ENCODE measurements around the gene PLCH1.

The PLCH1 gene

GRCh38 chr3:155342344-155342743 lies 402.5 kb downstream of the PLCH1 start:
- no peaks in the 10 kb centered on the region for H3K4me1 ChIP-seq (ENCODE audit: control insufficient read depth, insufficient read depth, low read length)
- no peaks in the 10 kb centered on the region for H3K36me3 ChIP-seq (ENCODE audit: control insufficient read depth in 2 of 2, insufficient read depth in 2 of 2, low read length in 2 of 2)
- H3K4me3 ChIP-seq (ENCODE audit: low read length in 2 of 2), result no peak overlapping the region
- no peak overlapping the region for H3K27ac ChIP-seq (ENCODE audit: low read length)
- H3K9ac ChIP-seq (ENCODE audit: low read length in 2 of 2), result no peak overlapping the region
- no peaks in the 10 kb centered on the region for H3K27me3 ChIP-seq (ENCODE audit: control insufficient read depth in 1 of 2, insufficient read depth in 2 of 2, low read length in 2 of 2)
- no peaks in the 10 kb centered on the region for H3K9me3 ChIP-seq (ENCODE audit: control insufficient read depth in 2 of 2, low read length in 2 of 2)

- Histone ChIP-seq H3K4me1 (ENCODE audit: control insufficient read depth, insufficient read depth, low read length) (no peaks in the 10 kb centered on the region), H3K27me3 (ENCODE audit: control insufficient read depth in 1 of 2, insufficient read depth in 2 of 2, low read length in 2 of 2) (no peaks in the 10 kb centered on the region), H3K9ac (ENCODE audit: low read length in 2 of 2) (no peak overlapping the region), H3K4me3 (ENCODE audit: low read length in 2 of 2) (no peak overlapping the region), H3K9me3 (ENCODE audit: control insufficient read depth in 2 of 2, low read length in 2 of 2) (no peaks in the 10 kb centered on the region), H3K36me3 (ENCODE audit: control insufficient read depth in 2 of 2, insufficient read depth in 2 of 2, low read length in 2 of 2) (no peaks in the 10 kb centered on the region), H3K27ac (ENCODE audit: low read length) (no peak overlapping the region)
Measured at GRCh38 chr3:155339052-155339451, 405.8 kb downstream of the PLCH1 start.

GRCh38 chr3:155335724-155336354 lies 409.0 kb downstream of the PLCH1 start:
- H3K36me3 ChIP-seq (ENCODE audit: control insufficient read depth in 2 of 2, insufficient read depth in 2 of 2, low read length in 2 of 2), result no peaks in the 10 kb centered on the region
- no peaks in the 10 kb centered on the region for H3K4me1 ChIP-seq (ENCODE audit: control insufficient read depth, insufficient read depth, low read length)
- no peaks in the 10 kb centered on the region for H3K9me3 ChIP-seq (ENCODE audit: control insufficient read depth in 2 of 2, low read length in 2 of 2)
- H3K27me3 ChIP-seq (ENCODE audit: control insufficient read depth in 1 of 2, insufficient read depth in 2 of 2, low read length in 2 of 2), result no peaks in the 10 kb centered on the region
- no peak overlapping the region for H3K27ac ChIP-seq (ENCODE audit: low read length)
- no peak overlapping the region for H3K4me3 ChIP-seq (ENCODE audit: low read length in 2 of 2)
- H3K9ac ChIP-seq (ENCODE audit: low read length in 2 of 2), result no peak overlapping the region

- Histone ChIP-seq H3K9ac (ENCODE audit: low read length in 2 of 2) (no peak overlapping the region), H3K4me1 (ENCODE audit: control insufficient read depth, insufficient read depth, low read length) (no peaks in the 10 kb centered on the region)
Measured at GRCh38 chr3:155334914-155335723, 409.8 kb downstream of the PLCH1 start.

GRCh38 chr3:155334215-155334913 lies 410.5 kb downstream of the PLCH1 start:
- no peaks in the 10 kb centered on the region for H3K36me3 ChIP-seq (ENCODE audit: control insufficient read depth in 2 of 2, insufficient read depth in 2 of 2, low read length in 2 of 2)
- no peak overlapping the region for H3K27ac ChIP-seq (ENCODE audit: low read length)
- H3K4me1 ChIP-seq (ENCODE audit: control insufficient read depth, insufficient read depth, low read length), result no peaks in the 10 kb centered on the region
- H3K27me3 ChIP-seq (ENCODE audit: control insufficient read depth in 1 of 2, insufficient read depth in 2 of 2, low read length in 2 of 2), result no peaks in the 10 kb centered on the region
- no peaks in the 10 kb centered on the region for H3K9me3 ChIP-seq (ENCODE audit: control insufficient read depth in 2 of 2, low read length in 2 of 2)
- H3K9ac ChIP-seq (ENCODE audit: low read length in 2 of 2), result no peak overlapping the region
- no peak overlapping the region for H3K4me3 ChIP-seq (ENCODE audit: low read length in 2 of 2)

More at GRCh38 chr3:155334914-155335723, 409.8 kb downstream of the PLCH1 start:
- no peaks in the 10 kb centered on the region for H3K9me3 ChIP-seq (ENCODE audit: control insufficient read depth in 2 of 2, low read length in 2 of 2)
- no peaks in the 10 kb centered on the region for H3K36me3 ChIP-seq (ENCODE audit: control insufficient read depth in 2 of 2, insufficient read depth in 2 of 2, low read length in 2 of 2)
- H3K4me3 ChIP-seq (ENCODE audit: low read length in 2 of 2), result no peak overlapping the region
- H3K27me3 ChIP-seq (ENCODE audit: control insufficient read depth in 1 of 2, insufficient read depth in 2 of 2, low read length in 2 of 2), result no peaks in the 10 kb centered on the region
- no peak overlapping the region for H3K27ac ChIP-seq (ENCODE audit: low read length)

- no peak overlapping the region for H3K27ac ChIP-seq (ENCODE audit: low read length)
- no peaks in the 10 kb centered on the region for H3K36me3 ChIP-seq (ENCODE audit: control insufficient read depth in 2 of 2, insufficient read depth in 2 of 2, low read length in 2 of 2)
- no peaks in the 10 kb centered on the region for H3K9me3 ChIP-seq (ENCODE audit: control insufficient read depth in 2 of 2, low read length in 2 of 2)
- no peak overlapping the region for H3K4me3 ChIP-seq (ENCODE audit: low read length in 2 of 2)
- H3K4me1 ChIP-seq (ENCODE audit: control insufficient read depth, insufficient read depth, low read length), result no peaks in the 10 kb centered on the region
- no peak overlapping the region for H3K9ac ChIP-seq (ENCODE audit: low read length in 2 of 2)
- no peaks in the 10 kb centered on the region for H3K27me3 ChIP-seq (ENCODE audit: control insufficient read depth in 1 of 2, insufficient read depth in 2 of 2, low read length in 2 of 2)
Measured at GRCh38 chr3:155332716-155333115, 412.2 kb downstream of the PLCH1 start.

- Histone ChIP-seq H3K27me3 (ENCODE audit: control insufficient read depth in 1 of 2, insufficient read depth in 2 of 2, low read length in 2 of 2) (no peaks in the 10 kb centered on the region), H3K9me3 (ENCODE audit: control insufficient read depth in 2 of 2, low read length in 2 of 2) (no peaks in the 10 kb centered on the region), H3K36me3 (ENCODE audit: control insufficient read depth in 2 of 2, insufficient read depth in 2 of 2, low read length in 2 of 2) (no peaks in the 10 kb centered on the region), H3K27ac (ENCODE audit: low read length) (no peak overlapping the region), H3K9ac (ENCODE audit: low read length in 2 of 2) (no peak overlapping the region), H3K4me1 (ENCODE audit: control insufficient read depth, insufficient read depth, low read length) (no peaks in the 10 kb centered on the region), H3K4me3 (ENCODE audit: low read length in 2 of 2) (no peak overlapping the region)
Measured at GRCh38 chr3:155331078-155331477, 413.8 kb downstream of the PLCH1 start.

- no peak overlapping the region for H3K4me3 ChIP-seq (ENCODE audit: low read length in 2 of 2)
- no peaks in the 10 kb centered on the region for H3K4me1 ChIP-seq (ENCODE audit: control insufficient read depth, insufficient read depth, low read length)
- H3K27ac ChIP-seq (ENCODE audit: low read length), result no peak overlapping the region
- no peak overlapping the region for H3K9ac ChIP-seq (ENCODE audit: low read length in 2 of 2)
- H3K27me3 ChIP-seq (ENCODE audit: control insufficient read depth in 1 of 2, insufficient read depth in 2 of 2, low read length in 2 of 2), result no peaks in the 10 kb centered on the region
- no peaks in the 10 kb centered on the region for H3K9me3 ChIP-seq (ENCODE audit: control insufficient read depth in 2 of 2, low read length in 2 of 2)
- H3K36me3 ChIP-seq (ENCODE audit: control insufficient read depth in 2 of 2, insufficient read depth in 2 of 2, low read length in 2 of 2), result no peaks in the 10 kb centered on the region
Measured at GRCh38 chr3:155330370-155330769, 414.5 kb downstream of the PLCH1 start.

- H3K36me3 ChIP-seq (ENCODE audit: control insufficient read depth in 2 of 2, insufficient read depth in 2 of 2, low read length in 2 of 2), result no peaks in the 10 kb centered on the region
- no peak overlapping the region for H3K4me3 ChIP-seq (ENCODE audit: low read length in 2 of 2)
- no peaks in the 10 kb centered on the region for H3K27me3 ChIP-seq (ENCODE audit: control insufficient read depth in 1 of 2, insufficient read depth in 2 of 2, low read length in 2 of 2)
- no peaks in the 10 kb centered on the region for H3K9me3 ChIP-seq (ENCODE audit: control insufficient read depth in 2 of 2, low read length in 2 of 2)
- no peak overlapping the region for H3K27ac ChIP-seq (ENCODE audit: low read length)
- H3K9ac ChIP-seq (ENCODE audit: low read length in 2 of 2), result no peak overlapping the region
- H3K4me1 ChIP-seq (ENCODE audit: control insufficient read depth, insufficient read depth, low read length), result no peaks in the 10 kb centered on the region
Measured at GRCh38 chr3:155329513-155330048, 415.3 kb downstream of the PLCH1 start.

GRCh38 chr3:155327871-155328270 lies 417.0 kb downstream of the PLCH1 start:
- Histone ChIP-seq H3K9ac (ENCODE audit: low read length in 2 of 2) (no peak overlapping the region), H3K4me3 (ENCODE audit: low read length in 2 of 2) (no peak overlapping the region), H3K27ac (ENCODE audit: low read length) (no peak overlapping the region), H3K36me3 (ENCODE audit: control insufficient read depth in 2 of 2, insufficient read depth in 2 of 2, low read length in 2 of 2) (no peaks in the 10 kb centered on the region), H3K4me1 (ENCODE audit: control insufficient read depth, insufficient read depth, low read length) (no peaks in the 10 kb centered on the region), H3K9me3 (ENCODE audit: control insufficient read depth in 2 of 2, low read length in 2 of 2) (no peaks in the 10 kb centered on the region), H3K27me3 (ENCODE audit: control insufficient read depth in 1 of 2, insufficient read depth in 2 of 2, low read length in 2 of 2) (no peaks in the 10 kb centered on the region)

Data from stomach smooth muscle (tissue), 2 donors.